Measurements from ENCODE around the gene FREM3. TPM values are rescaled to one million over a fixed set of nuclear protein-coding genes. Genes with fewer than 3 reads are reported as not detected.

FREM3 gene
- total RNA-seq, 4 donors from 2014 or later, result not detected

GRCh38 chr4:143609492-143609891 is 91.0 kb downstream of the FREM3 start:
- Histone ChIP-seq H3K9me3 (no peaks in the 10 kb centered on the region), H3K27ac (no peak overlapping the region), H3K4me3 (no peak overlapping the region), H3K4me1 (no peaks in the 10 kb centered on the region), H3K36me3 (no peaks in the 10 kb centered on the region), H3K27me3 (no peaks in the 10 kb centered on the region)
- intact Hi-C loops (cut with DNase I), result no loop called here
- no peak for DNase-seq
- WGBS, 2 donors, result 59 to 65% methylated on average over 4 of the region's 4 CpGs
- no peak for TF ChIP-seq CTCF (IDR thresholded peaks at IDR 0.05)
- TF ChIP-seq POLR2A (IDR thresholded peaks at IDR 0.05), result no peak

GRCh38 chr4:143606480-143606879 is 94.0 kb downstream of the FREM3 start:
- intact Hi-C loops (cut with DNase I), result no loop called here
- no peak for DNase-seq
- no peaks in the 10 kb centered on the region for H3K9me3 ChIP-seq
- H3K27ac ChIP-seq, result no peak overlapping the region
- TF ChIP-seq CTCF (IDR thresholded peaks at IDR 0.05) (no peak), POLR2A (IDR thresholded peaks at IDR 0.05) (no peak)
- no peak overlapping the region for H3K4me3 ChIP-seq
- no peaks in the 10 kb centered on the region for H3K27me3 ChIP-seq
- 51 to 64% methylated on average over 3 of the region's 3 CpGs for WGBS, 2 donors
- H3K4me1 ChIP-seq, result no peaks in the 10 kb centered on the region
- H3K36me3 ChIP-seq, result no peaks in the 10 kb centered on the region

DNA sequence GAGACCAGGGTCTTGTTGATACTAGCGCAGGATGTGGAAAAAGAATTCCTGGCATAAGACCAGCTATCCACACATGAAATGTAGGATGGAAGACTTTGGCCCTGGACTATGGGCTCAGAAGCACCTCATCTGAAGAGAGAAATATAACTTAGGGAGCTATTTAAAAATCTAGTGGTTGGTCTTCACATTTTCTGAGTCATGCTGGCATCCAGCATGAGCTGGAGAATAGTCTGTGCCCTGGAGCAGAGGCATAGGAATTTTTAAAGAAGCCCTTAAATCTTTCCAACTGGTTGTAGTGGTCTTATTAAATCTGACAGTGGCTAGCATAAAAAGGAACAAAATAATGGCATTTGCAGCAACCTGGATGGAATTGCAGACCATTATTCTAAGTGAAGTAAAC is 100.6 kb downstream of the FREM3 start:
- intact Hi-C loops (cut with DNase I), result no loop called here
- no peak for DNase-seq
- no peak overlapping the region for H3K27ac ChIP-seq
- H3K9me3 ChIP-seq, result no peaks in the 10 kb centered on the region
- H3K4me1 ChIP-seq, result no peaks in the 10 kb centered on the region
- H3K4me3 ChIP-seq, result no peak overlapping the region
- H3K36me3 ChIP-seq, result no peaks in the 10 kb centered on the region
- 77 to 100% methylated on average over 1 of the region's 1 CpG for WGBS, 2 donors
- H3K27me3 ChIP-seq, result no peaks in the 10 kb centered on the region
- TF ChIP-seq POLR2A (IDR thresholded peaks at IDR 0.05), result no peak
- no peak for TF ChIP-seq CTCF (IDR thresholded peaks at IDR 0.05)

DNA sequence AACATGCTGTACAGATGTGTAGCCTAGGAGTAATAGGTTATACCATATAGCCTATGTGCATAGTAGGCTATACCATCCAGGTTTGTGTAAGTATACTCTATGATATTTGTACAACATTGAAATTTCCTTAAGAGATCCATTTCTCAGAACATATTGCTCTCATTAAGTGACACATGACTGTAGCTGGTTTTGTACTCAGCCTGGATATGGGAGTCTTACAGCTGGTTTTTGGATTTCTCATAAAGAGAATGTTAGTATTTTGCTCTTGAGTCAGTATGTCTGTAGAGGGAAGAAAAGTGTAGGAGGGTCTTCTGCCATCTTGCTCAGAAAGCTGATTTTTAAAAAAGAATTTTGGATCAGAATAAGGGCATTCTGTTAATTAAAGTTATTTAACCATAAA is 101.7 kb downstream of the FREM3 start:
- no peak for DNase-seq
- intact Hi-C loops (cut with DNase I), result no loop called here

DNA sequence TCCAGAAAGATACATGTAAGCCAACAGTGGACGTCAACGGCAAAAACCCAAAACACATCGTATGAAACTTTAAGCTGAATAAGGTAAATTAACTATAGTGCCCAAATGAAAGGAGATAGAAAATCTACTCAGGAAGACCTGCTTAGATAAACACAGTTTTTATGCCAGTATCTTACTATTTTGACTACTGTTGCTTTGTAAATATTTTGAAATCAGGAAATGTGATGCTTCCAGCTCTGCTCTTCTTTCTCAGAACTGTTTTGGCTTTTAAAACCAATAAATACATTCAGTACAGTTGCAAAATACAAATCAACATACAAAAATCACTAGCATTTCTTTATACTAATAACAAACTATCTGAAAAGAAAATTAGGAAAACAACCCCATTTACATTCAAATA is 103.2 kb downstream of the FREM3 start:
- H3K27me3 ChIP-seq, result no peaks in the 10 kb centered on the region
- no peak for TF ChIP-seq POLR2A (IDR thresholded peaks at IDR 0.05)
- TF ChIP-seq CTCF (IDR thresholded peaks at IDR 0.05), result no peak
- no peak for DNase-seq
- intact Hi-C loops (cut with DNase I), result no loop called here
- WGBS, 2 donors, result 85 to 93% methylated on average over 3 of the region's 3 CpGs
- no peak overlapping the region for H3K4me3 ChIP-seq
- H3K4me1 ChIP-seq, result no peaks in the 10 kb centered on the region
- H3K9me3 ChIP-seq, result no peaks in the 10 kb centered on the region
- H3K36me3 ChIP-seq, result no peaks in the 10 kb centered on the region
- H3K27ac ChIP-seq, result no peak overlapping the region

More for the DNA sequence above, 101.7 kb downstream of the FREM3 start:
- Histone ChIP-seq H3K4me1 (no peaks in the 10 kb centered on the region), H3K27me3 (no peaks in the 10 kb centered on the region), H3K36me3 (no peaks in the 10 kb centered on the region), H3K4me3 (no peak overlapping the region), H3K9me3 (no peaks in the 10 kb centered on the region), H3K27ac (no peak overlapping the region)
- TF ChIP-seq POLR2A (IDR thresholded peaks at IDR 0.05), result no peak
- TF ChIP-seq CTCF (IDR thresholded peaks at IDR 0.05), result no peak
